Psoas muscle (tissue), 8 donors: ENCODE measurements around the gene GAMT. TPM values are rescaled to one million over a fixed set of nuclear protein-coding genes. Genes with fewer than 3 reads are reported as not detected.

Source experiments
- ATAC-seq, 4 donors: fragments of 200-7000 bp; cut with Tn5 transposase; one replicate each; pipeline ENCODE4 v1.9.1; 2020; ENCODE audit warnings: moderate library complexity in 3 of 4, mild to moderate bottlenecking in 2 of 4
- DNase-seq, 2 donors: peaks; one replicate each; pipeline ENCODE4 v3.0.0-alpha.2; 2020
- H3K27ac ChIP-seq: fragments of 200-600 bp; one replicate; pipeline ENCODE4 v1.8.0; 2022
- H3K27me3 ChIP-seq, 3 donors: fragments of 200-600 bp in 1 of 3; one replicate each; pipeline versions ENCODE4 v1.6.1 to v1.8.0; 2013 to 2022; ENCODE audit warnings: low read length in 2 of 3, mild to moderate bottlenecking in 2 of 3, moderate library complexity in 1 of 3; ENCODE audit not compliant: insufficient read depth in 3 of 3
- H3K36me3 ChIP-seq, 2 donors: fragments of 200-600 bp in 1 of 2; one replicate each; pipeline versions ENCODE4 v1.6.1 to v1.8.0; 2013 to 2022; ENCODE audit warnings: low read depth in 1 of 2, mild to moderate bottlenecking in 1 of 2, moderate library complexity in 1 of 2; ENCODE audit not compliant: insufficient read depth in 1 of 2
- H3K4me1 ChIP-seq: fragments of 200-600 bp; one replicate; pipeline ENCODE4 v1.8.0; 2022
- H3K4me3 ChIP-seq: fragments of 200-600 bp; one replicate; pipeline ENCODE4 v1.8.0; 2022; ENCODE audit warnings: mild to moderate bottlenecking
- H3K9me3 ChIP-seq: fragments of 200-600 bp; one replicate; pipeline ENCODE4 v1.8.0; 2022
- WGBS, 3 donors: extraction: QIAGEN DNeasy Blood & Tissue Kit; methylation state at CpG; one replicate each; pipeline versions ENCODE4 v1.1.6 to v1.1.7; 2013; 5-methylcytosine and 5-hydroxymethylcytosine counted together
- intact Hi-C, 2 donors: fragments of 100-400 bp; cut with DNase I; formaldehyde crosslinking; loops; one replicate each; pipeline versions ENCODE4 v1.11.0 to v1.14.2; 2022
- polyA plus RNA-seq, 3 donors: library from polyadenylated mRNA; stranded (reverse); fragments of 200-250 nt; gene quantifications; one replicate each; pipeline ENCODE4 v1.2.3, GENCODE V29; 2013
- total RNA-seq, 4 donors: library from RNA; stranded (reverse); fragmentation: NEBNext Ultra II Directional in 2 of 4; extraction: Animal tissue kit (Norgen Biotek cat#: 25700) in 2 of 4; gene quantifications; one replicate each; pipeline versions ENCODE4 v1.2.1 to v1.2.4, GENCODE V29; 2021 to 2023
- TF ChIP-seq, protein P1 (sequence below): fragments of 200-600 bp; IDR thresholded peaks from one replicate; pipeline ENCODE4 v1.8.0; 2022; ENCODE audit warnings: antibody characterized with exemption
- donor health status: healthy with polysubstance abuse.
- donor health status: DM: no; HTN: no; CAD: no; lungs with moderate emphysema.
- donor health status: Bipolar disorder and iron deficiency.
- donor health status: healthy.
- donor health status: DM: yes; HTN: yes; CAD: no.
- donor health status: DM: no; HTN: no; CAD: no.
- donor health status: DM: no; HTN: no; CAD: no.
- donor health status: DM: yes; HTN: yes; CAD: no.

The GAMT gene
- total and polyA plus RNA-seq, 7 donors, result 162 to 464 (median 237) TPM

DNA sequence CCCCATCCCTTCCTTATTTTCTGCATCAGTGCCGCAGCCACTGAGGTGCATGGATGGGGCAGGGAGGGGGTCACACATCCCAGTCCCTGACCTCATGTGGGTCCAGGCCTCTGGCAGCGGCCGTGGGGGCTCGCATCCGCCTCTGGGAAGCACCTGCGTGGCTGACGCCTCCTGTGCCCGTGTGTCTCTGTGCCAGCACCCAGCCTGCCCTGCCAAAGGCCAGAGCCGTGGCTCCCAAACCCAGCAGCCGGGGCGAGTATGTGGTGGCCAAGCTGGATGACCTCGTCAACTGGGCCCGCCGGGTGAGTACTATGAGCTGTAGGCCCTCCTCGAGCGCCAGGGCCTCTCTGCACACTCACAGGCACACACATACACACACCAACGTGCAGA, 12.7 kb downstream of the GAMT start:
- WGBS, 3 donors, result 38 to 64% (median 43%) methylated on average over 16 to 17 of the region's 17 CpGs
- Histone ChIP-seq H3K27ac (peak overlapping the region; percentile 30), H3K4me3 (no peak overlapping the region), H3K27me3 (no peaks in the 10 kb centered on the region), H3K36me3 (peaks cover 5 to 70% of the 10 kb centered on the region in 2 donors), H3K4me1 (peaks cover 40% of the 10 kb centered on the region), H3K9me3 (no peaks in the 10 kb centered on the region)
- intact Hi-C loops, result no loop called here
- ATAC-seq (no peak), DNase-seq (no peak)
- TF ChIP-seq, protein P1, sequence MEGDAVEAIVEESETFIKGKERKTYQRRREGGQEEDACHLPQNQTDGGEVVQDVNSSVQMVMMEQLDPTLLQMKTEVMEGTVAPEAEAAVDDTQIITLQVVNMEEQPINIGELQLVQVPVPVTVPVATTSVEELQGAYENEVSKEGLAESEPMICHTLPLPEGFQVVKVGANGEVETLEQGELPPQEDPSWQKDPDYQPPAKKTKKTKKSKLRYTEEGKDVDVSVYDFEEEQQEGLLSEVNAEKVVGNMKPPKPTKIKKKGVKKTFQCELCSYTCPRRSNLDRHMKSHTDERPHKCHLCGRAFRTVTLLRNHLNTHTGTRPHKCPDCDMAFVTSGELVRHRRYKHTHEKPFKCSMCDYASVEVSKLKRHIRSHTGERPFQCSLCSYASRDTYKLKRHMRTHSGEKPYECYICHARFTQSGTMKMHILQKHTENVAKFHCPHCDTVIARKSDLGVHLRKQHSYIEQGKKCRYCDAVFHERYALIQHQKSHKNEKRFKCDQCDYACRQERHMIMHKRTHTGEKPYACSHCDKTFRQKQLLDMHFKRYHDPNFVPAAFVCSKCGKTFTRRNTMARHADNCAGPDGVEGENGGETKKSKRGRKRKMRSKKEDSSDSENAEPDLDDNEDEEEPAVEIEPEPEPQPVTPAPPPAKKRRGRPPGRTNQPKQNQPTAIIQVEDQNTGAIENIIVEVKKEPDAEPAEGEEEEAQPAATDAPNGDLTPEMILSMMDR, result no peak

DNA sequence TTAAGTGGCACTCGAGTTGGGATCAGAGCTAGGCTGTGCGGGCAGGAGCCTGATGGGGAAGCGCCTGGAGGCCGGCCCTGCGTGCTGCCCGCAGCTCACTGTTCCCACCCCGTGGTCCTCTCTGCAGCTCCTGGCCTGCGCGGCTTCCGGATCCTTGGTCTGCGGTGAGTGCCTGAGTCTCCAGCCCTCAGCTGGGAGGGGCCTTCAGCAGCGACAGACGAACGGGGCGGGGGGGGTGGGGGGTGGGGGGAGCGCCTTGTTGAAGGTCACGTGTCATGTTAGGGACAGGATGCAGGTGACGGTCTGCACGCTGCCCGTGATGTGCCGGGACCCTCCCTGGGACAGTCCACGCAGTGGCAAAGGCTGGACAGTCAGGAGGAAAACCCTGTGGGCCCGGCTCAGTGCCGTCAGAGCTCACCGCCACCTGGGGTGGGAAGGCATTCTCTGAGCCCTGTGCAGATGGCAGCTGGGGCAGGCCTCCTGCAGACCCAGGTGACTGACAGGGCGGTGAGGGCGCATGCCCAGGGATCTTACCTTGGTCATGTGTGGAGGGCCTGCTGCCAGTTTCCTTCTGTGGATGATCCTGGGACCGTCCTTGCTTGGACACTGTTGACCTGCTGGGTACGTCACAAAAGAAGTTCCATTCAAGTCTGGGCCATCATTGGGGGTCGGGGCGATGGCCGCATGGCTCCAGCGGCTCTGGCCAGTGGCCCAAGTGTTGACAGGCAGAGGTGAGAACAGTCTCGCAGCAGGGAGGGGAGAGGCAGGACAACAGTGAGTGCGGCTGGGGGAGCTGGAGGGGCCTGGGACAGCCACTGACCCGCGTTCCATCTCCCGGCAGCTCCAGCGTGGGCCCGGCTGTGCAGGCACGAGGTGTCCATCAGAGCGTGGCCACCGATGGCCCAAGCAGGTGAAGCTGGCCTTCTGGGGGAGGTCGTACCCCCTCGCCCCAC, 13.4 kb downstream of the GAMT start:
- DNase-seq, result no peak

DNA sequence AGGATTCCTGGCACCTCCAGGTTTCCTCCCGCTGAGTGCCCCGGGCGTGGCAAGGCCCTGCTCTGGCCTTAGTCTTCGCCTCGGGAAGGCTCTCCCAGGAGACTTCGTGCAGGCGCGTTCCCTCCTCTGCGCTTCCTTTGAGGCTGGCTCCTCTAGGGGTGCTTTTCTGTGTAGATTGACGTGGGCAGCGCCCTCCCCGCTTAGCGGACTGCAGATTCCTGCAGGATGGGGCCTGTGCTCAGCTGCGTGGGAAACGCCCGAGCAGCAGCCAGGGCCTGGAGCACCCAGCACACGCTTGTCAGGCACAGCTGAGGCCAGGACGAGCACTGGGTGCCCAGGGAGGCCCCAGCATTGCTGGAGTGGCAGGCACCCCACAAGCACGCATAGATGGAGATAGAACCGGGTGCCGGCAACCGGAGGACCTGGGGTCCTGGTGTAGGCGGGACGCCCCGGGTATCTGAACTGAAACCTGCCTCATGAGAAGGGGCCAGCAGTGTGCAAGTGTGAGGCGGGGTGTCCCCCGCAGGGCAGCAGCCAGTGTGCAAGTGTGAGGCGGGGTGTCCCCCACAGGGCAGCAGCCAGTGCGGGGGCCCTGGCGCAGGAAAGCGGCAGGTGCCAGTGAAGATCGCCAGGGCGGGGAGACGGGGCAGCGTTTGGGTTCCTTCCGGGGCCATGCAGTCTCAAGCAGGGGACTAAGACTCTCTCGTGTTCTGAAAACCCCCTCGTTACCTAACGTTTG, 14.2 kb downstream of the GAMT start:
- ATAC-seq, result no peak
- TF ChIP-seq, protein P1, result no peak
- H3K27me3 ChIP-seq, result no peaks in the 10 kb centered on the region
- H3K27ac ChIP-seq, result peak overlapping the region; percentile 30
- no peak for DNase-seq
- H3K4me1 ChIP-seq, result peaks cover 40% of the 10 kb centered on the region
- no peak overlapping the region for H3K4me3 ChIP-seq
- WGBS, 3 donors, result 68 to 82% (median 75%) methylated on average over 36 to 39 of the region's 39 CpGs
- H3K36me3 ChIP-seq, result peaks cover 5 to 55% of the 10 kb centered on the region in 2 donors
- intact Hi-C loops, result no loop called here
- no peaks in the 10 kb centered on the region for H3K9me3 ChIP-seq

More for the DNA sequence above, 13.4 kb downstream of the GAMT start:
- Histone ChIP-seq H3K27ac (peak overlapping the region; percentile 30), H3K4me1 (peaks cover 40% of the 10 kb centered on the region), H3K4me3 (no peak overlapping the region), H3K27me3 (no peaks in the 10 kb centered on the region), H3K9me3 (no peaks in the 10 kb centered on the region), H3K36me3 (peaks cover 5 to 63% of the 10 kb centered on the region in 2 donors)
- TF ChIP-seq, protein P1, result no peak
- 59 to 76% (median 68%) methylated on average over 44 to 45 of the region's 45 CpGs for WGBS, 3 donors
- intact Hi-C loops, result no loop called here
- ATAC-seq, result peak in 1 of 4 donors; percentile 16

DNA sequence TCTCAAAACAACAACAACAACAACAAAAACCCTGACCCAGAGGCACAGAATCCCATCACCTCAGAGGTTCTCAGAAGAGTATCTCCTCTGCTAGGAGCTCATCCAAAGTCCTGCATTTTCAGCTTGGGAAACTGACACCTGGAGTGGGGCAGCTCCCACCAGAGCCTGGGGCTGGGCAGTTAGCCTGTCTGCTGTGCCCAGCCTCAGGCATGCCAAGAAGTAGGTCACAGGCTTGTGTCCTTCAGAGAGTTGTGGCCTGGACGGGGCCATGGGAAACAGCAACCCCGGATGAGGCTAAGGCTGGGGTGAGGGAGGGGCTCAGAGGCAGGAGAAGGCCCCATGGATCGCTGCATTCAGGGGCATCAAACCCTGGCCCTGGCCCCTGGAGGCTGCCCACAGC, 15.5 kb downstream of the GAMT start:
- Histone ChIP-seq H3K36me3 (peaks cover 5 to 42% of the 10 kb centered on the region in 2 donors), H3K27me3 (no peaks in the 10 kb centered on the region), H3K4me3 (peak overlapping the region; percentile 88), H3K9me3 (no peaks in the 10 kb centered on the region), H3K27ac (peak overlapping the region; percentile 93), H3K4me1 (peaks cover 44% of the 10 kb centered on the region)
- TF ChIP-seq, protein P1, result no peak
- ATAC-seq (peak in 1 of 4 donors; percentile 36), DNase-seq (no peak)
- intact Hi-C loops, result loop anchor here in 1 of 2 donors (2.0 kb wide), 1 partner anchor 15 kb away; the partner anchor contains the start of gene GAMT
- 45 to 57% (median 53%) methylated on average over 3 of the region's 3 CpGs for WGBS, 3 donors
